IPS-20b (cell line): ENCODE results near the gene IFIT1.

Experiments
- H3K27ac ChIP-seq: one replicate; pipeline ENCODE4 v1.5.1; 2013; ENCODE audit warnings: low read length
- H3K27me3 ChIP-seq: 2 replicates; pipeline ENCODE4 v1.6.1; 2013; ENCODE audit warnings: mild to moderate bottlenecking, low read length, inconsistent platforms; ENCODE audit not compliant: insufficient read depth
- H3K36me3 ChIP-seq: 2 replicates; pipeline ENCODE4 v1.6.1; 2013; ENCODE audit warnings: low read depth, mild to moderate bottlenecking, inconsistent platforms, low read length, moderate library complexity; ENCODE audit not compliant: insufficient read depth
- H3K4me1 ChIP-seq: 2 replicates; pipeline ENCODE4 v1.6.1; 2013; ENCODE audit warnings: mild to moderate bottlenecking, control low read depth, inconsistent platforms, low read length, moderate library complexity; ENCODE audit not compliant: insufficient read depth
- H3K4me3 ChIP-seq: 2 replicates; pipeline ENCODE4 v1.5.1; 2013; ENCODE audit warnings: mild to moderate bottlenecking, low read length, inconsistent platforms
- H3K9ac ChIP-seq: 2 replicates; pipeline ENCODE4 v1.6.1; 2013; ENCODE audit warnings: low read depth, mild to moderate bottlenecking, inconsistent platforms, low read length, moderate library complexity
- H3K9me3 ChIP-seq: 2 replicates; pipeline ENCODE4 v1.6.1; 2013; ENCODE audit warnings: mild to moderate bottlenecking, low read depth, low read length, inconsistent platforms; ENCODE audit not compliant: insufficient read depth

The IFIT1 gene

GRCh38 chr10:89454561-89455347, 62.3 kb downstream of the IFIT1 start:
- Histone ChIP-seq H3K27me3 (no peaks in the 10 kb centered on the region), H3K36me3 (no peaks in the 10 kb centered on the region), H3K9ac (no peak overlapping the region), H3K4me3 (no peak overlapping the region), H3K9me3 (no peaks in the 10 kb centered on the region), H3K27ac (no peak overlapping the region), H3K4me1 (no peaks in the 10 kb centered on the region)
